ENCODE data around the gene KRTAP5-11. TPM values are rescaled to one million over a fixed set of nuclear protein-coding genes. Genes with fewer than 3 reads are reported as not detected.

The KRTAP5-11 gene, protein sequence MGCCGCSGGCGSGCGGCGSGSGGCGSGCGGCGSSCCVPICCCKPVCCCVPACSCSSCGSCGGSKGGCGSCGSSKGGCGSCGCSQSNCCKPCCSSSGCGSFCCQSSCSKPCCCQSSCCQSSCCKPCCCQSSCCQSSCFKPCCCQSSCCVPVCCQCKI
- total RNA-seq = not detected in 2 replicates

DNA sequence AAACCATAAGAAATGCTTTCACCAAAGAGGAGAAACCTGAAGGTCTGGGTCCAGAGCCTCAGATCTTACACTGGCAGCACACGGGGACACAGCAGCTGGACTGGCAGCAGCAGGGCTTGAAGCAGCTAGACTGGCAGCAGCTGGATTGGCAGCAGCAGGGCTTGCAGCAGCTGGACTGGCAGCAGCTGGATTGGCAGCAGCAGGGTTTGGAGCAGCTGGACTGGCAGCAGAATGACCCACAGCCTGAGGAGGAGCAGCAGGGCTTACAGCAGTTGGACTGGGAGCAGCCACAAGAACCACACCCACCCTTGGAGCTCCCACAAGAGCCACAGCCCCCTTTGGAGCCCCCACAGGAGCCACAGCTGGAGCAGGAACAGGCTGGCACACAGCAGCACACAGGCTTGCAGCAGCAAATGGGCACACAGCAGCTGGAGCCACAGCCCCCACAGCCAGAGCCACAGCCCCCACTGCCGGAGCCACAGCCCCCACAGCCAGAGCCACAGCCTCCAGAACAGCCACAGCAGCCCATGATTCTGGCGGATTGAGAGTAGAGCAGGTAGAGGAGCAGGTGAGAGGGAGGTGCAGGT, at the start of gene KRTAP5-11:
Gene KRTAP5-11 (minus strand): TSS at position 567 of the 587 bp plus-strand sequence. CDS start 38 bp downstream, at position 529.

DNA sequence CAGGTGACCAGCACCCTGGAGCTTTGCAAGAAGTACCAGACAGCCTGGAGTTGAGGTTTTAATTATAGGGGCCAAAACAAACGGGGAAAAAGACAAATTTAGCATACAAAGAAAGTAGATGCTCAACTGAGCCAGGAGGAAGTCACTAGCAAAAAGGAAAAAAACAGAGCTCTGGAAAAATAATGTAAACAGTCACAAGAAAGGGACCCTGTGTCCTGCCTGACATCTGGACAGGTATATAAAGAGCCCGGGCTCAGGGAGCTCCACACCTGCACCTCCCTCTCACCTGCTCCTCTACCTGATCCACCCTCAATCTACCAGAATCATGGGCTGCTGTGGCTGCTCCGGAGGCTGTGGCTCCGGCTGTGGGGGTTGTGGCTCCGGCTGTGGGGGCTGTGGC, 17.4 kb downstream of the KRTAP5-11 start, which contains the start of gene KRTAP5-10:
Gene KRTAP5-10 (plus strand): TSS at position 301 of the 400 bp plus-strand sequence. CDS start 25 bp downstream, at position 326.

DNA sequence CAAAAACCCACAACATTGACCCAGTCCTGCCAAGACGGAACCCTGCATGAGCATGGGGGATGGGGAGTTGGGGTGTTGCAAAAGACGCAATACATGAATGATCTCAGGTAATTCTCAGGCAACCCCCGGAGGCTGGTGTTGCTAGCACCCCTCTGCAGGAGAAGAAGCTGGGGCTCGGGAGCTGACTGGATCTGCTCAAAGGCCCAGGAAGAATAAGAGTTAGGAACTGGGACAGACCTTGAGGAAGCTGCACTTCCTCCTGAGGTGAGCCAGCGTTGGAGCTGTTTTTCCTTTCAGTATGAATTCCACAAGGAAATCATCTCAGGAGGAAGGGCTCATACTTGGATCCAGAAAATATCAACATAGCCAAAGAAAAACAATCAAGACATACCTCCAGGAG, 34.6 kb downstream of the KRTAP5-11 start, which contains the start of gene KRTAP5-9:
Gene KRTAP5-9 (plus strand): TSS at position 301 of the 400 bp plus-strand sequence. CDS start 238 bp downstream, outside the sequence.

DNA sequence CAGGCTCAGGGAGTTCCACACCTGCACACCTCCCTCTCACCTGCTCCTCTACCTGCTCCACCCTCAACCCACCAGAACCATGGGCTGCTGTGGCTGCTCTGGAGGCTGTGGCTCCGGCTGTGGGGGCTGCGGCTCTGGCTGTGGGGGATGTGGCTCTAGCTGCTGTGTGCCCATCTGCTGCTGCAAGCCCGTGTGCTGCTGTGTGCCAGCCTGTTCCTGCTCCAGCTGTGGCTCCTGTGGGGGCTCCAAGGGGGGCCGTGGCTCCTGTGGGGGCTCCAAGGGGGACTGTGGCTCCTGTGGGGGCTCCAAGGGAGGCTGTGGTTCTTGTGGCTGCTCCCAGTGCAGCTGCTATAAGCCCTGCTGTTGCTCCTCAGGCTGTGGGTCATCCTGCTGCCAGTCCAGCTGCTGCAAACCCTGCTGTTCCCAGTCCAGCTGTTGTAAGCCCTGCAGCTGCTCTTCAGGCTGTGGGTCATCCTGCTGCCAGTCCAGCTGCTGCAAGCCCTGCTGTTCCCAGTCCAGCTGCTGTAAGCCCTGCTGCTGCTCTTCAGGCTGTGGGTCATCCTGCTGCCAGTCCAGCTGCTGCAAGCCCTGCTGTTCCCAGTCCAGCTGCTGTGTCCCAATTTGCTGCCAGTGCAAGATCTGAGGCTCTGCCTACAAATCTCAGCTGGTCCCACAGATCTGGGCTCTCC, 44.6 kb downstream of the KRTAP5-11 start, which contains the start of gene KRTAP5-8:
Gene KRTAP5-8 (plus strand): TSS at position 49 of the 689 bp plus-strand sequence. CDS start 31 bp downstream, at position 80.

Other genes with a start within 250 kb of the KRTAP5-11 start
- 168 and 180 TPM in 2 replicates for gene DHCR7, start 134.5 kb downstream of the KRTAP5-11 start, total RNA-seq
- gene NADSYN1, start 129.7 kb downstream of the KRTAP5-11 start, total RNA-seq = 51.4 and 65.4 TPM in 2 replicates
- gene KRTAP5-7, start 55.6 kb downstream of the KRTAP5-11 start, total RNA-seq = not detected in 2 replicates
- not detected in 2 replicates for gene KRTAP5-8, start 44.9 kb downstream of the KRTAP5-11 start, total RNA-seq
- gene KRTAP5-9, start 34.5 kb downstream of the KRTAP5-11 start, total RNA-seq = not detected in 2 replicates
- not detected in 2 replicates for gene KRTAP5-10, start 17.3 kb downstream of the KRTAP5-11 start, total RNA-seq